GM18520 (cell line): ENCODE data around the gene PNCK.

Experiments used
- ATAC-seq: cut with Tn5 transposase; IDR thresholded peaks from one replicate; pipeline ENCODE4 v1.9.1; 2021; ENCODE audit not compliant: unreplicated experiment

PNCK gene

DNA sequence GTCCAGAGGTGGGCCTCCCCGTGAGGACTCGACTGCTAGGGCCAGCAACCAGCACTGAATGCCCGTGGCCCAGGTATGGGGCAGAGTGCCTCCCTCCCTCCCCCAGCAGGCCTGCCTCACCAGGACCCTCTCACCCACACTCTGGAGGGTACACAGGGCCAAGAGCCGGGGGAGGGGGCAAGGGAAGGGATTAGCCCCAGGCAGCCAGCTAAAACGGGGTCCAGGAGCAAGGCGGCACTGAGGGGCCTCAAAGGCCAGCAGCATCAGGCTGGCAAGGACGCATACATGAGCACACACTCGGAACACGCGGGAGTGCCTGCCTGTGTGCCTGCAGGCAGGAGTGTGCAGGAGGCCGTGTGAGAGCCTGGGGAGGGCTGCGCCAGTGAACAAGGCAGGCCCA, 44.9 kb downstream of the PNCK start:
- ATAC-seq = no peak

DNA sequence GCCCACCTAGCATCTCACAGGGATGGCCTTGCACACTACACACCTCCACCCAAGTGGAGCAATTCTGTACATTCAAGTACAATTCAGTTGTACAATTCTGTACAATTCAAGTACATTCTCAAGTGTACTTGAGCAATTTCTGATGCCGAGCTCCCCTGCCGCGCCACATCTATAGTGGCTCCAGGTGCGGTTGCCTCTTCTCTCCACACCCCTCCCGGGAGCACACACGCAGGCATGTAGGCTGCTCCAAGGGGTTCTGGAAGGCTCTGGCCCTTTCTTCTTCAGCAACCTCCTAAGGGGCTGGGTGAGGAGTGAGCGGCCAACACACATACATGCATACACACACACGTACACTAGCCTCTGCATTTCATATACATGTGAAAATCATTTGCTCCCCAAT, 45.5 kb downstream of the PNCK start:
- no peak for ATAC-seq

DNA sequence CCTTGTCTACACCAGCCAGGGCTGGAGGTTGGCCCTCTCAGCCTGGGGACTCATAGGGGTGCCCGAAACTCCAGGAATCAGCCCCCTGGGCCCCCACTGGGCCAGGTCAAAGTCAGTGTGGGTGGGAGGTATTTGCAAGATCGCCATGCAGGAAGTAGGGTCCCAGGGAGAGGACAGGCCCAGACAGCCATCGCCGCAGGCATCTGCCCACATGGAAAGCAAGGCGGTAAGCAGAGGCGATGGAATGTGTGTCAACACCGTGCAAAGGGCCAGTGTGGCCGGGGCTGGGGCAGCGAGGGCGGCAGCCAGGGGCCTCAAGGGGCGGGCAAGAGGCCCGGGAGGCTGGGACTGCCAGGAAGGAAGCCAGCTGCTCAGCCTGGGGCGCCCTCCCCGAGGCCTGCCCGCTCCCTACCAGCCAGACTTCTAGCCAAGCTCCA, 45.9 kb downstream of the PNCK start:
- ATAC-seq = no peak

DNA sequence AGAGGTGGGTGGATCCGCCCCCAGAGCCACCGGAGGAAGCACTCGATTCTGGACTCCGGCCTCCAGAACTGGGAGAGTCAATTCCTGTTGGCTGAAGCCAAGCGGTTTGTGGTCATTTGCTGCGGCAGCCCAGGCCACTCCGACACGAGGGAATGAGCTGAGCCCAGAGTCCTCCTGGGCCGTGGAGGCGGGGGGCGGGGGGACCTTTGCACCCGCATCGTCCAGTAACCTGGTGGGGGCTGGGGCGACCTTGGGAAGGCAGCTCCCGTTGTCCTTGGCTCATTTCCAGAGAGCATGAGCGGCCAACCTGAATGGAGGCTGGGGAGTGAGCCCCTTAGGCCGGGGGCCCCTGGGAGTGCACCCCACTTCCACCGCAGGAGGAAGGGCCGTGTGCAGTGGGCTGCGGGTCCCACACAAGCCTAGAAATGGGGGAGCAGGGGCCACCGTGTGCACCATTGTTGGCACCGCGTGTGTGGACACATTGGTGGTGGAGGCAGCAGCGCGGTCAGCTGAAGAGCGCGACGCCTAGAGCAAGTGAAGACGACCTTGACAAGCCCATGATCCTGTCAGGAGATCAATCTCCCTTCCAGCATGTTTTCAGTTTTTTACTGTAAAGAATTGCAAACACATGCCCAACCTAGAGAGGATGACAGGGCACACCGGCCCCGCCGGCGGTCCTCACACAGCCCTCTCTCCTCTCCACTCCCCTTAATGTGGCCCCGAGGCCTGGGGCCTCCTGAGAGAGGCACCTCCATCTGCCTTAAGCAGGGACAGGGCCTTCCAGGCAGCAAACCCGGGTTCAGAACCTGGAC, 46.5 kb downstream of the PNCK start:
- no peak for ATAC-seq

DNA sequence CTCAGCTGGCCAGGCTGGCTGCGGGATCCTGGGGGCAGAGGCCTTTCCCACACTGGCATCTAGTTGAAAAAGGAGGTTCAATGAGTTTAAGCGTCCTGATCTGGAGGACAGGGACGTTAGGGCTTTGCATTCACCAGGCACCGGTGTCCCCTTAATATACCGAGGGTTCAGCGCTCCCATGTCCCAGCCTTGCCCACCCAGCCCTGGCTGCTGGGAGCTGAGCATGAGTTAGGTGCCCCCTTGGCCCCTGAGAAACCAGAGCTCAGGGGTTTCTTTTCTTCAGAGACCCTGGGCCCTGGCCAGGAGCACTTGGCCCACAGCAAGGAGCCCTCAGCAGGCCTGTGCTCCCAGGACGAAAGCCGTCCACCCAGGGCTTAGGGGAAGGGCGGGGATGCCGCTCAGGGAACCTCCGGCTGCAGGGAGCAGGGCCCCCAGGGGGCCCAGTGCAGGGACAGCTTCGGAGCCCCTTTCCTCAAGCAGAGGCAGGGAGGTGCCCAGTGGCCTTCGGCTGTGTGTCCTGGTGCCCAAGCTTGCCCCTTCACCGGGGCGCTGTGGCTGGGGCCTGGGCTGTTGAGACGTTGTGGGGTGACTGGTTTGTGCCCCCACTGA, 47.5 kb downstream of the PNCK start:
- no peak for ATAC-seq

DNA sequence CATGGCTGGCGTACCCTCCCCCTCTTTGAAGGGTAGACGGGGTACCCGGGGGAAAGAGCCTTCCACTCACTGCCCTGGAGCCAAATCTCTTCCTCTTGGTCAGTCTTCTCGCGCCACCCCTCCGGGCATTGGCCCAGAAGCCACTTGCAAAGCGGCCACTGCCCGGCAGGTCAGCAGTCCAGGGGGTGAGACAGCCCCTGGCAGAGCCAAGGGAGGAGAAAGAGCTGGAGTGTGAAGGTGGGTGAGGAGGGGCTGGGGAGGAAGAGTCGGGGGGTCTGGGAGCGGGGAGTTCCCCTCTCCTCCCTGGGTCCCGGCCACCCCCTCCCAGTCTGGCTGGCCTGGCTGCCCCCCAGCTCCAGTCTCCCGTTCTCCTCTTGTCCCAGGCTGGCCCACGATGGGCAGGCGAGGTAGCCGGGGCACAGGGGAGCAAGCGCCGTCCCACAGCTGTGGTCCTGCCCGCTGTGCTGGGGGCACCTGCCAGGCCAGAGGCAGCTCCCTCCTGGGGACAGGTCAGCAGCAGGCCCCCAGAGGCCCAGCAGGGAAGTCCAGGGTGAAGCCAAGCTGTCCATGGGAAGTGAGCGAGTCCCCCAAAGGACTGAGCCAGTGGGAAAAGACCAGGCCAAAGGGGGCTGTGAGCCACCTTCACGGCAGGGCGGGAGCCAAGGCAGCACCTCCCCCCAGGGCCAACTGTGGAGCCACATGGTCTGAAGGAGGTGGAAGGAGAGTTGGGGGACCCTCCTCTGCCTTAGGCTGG, 48.2 kb downstream of the PNCK start:
- no peak for ATAC-seq

DNA sequence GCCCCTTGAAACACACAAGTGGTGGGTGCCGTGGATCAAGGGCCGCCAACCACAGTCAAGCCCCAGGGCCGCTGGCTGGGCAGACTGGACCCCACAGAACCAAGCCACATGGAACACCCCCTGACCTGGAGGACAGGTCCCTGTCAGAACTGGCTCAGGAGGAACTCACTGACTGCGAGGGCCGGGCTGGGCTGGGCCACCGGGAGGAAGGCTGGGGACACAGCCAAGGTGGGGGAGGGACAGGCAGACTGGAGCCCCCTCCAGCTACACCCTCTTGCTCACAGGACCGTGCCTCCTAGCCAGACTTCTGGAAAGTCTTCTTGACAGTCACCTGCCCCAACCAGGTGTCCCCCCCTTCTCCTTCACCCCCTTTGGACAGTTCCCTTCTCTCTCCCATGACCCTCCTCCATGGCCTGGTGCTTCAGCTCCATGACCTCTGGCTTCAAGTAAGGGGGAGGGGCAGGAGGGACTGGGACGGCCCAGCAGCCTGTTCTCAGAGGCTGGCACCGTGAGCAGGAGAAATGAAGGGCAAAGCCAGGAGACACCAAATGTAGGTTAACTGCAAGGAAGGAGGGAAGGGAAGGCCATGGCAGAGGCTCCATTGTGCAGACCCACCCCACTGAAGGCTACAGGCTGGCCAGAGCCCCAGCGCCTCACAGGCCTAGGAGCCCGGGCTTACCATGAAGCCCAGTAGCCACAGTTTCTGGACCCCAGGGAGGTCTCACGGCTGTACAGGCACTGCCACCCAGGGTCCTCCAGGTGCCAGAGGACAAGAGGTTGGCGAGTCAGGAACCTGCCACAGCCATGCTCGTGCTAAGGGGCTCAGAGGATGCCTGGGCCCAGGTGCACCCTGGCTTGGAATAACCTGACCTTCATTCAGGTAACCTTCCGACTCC, 49.2 kb downstream of the PNCK start:
- no peak for ATAC-seq

DNA sequence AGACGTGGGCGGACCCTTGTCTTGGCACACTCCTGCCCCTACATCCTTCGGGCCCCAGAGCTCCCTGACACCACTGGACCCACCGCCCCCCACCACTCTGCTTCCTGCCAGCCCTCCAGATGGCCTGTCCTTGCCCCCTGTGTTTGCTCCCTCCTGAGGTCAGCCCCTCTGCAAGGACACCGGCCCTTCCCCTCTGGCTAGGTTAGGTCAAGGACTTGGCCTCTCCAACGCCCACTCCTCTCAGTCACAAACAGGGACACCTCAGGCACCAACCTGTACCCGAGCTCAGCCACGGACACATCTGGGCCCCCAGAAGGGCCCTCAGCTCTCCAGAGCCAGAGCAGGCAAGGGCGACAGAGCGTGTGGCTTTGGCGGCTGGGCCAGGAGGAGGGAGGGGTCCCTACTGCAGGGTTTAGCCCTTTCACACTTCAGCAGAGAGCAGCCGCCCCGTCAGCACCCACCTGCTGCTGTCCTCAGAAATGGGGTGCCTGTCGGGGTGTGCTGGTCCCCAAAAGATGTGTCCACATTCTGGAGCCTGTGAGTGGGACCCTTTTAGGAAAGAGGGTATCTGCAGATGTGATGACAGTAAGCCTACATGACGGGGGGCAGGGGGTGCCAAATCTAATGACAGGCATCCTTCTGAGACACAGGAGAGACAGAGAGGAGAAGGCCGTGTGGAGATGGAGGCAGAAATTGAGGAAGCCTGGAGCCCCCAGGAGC, 50.1 kb downstream of the PNCK start:
- ATAC-seq = no peak

DNA sequence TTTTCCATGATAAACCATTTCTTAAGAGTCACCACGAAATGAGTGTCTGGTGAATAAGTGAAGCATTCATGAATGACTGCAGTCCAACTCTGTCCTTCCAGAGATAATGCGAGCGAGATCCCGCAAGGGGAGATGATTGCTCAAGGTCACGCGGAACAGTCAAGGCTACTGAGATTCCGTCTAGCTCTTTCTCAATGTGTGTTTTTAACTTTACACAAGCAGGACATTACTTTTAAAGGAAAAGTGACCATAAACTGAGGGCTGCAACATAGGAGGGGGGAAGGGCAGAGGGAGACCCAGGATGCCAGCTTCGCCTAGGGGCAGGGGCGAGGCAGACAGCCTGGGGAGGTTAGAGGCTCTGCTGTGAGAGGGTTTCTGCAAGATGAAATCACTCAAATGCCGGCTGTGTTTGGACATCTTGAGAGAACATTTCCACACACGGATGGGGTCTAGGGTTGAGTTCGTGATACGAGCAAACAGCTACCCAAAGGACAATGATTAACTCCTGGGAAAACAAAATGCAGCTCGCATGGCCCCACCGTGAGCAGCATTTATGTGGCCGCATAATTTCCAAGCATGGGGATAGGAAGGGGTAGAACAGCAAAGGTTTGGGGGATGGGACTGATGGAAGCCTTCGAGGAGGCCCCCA, 50.8 kb downstream of the PNCK start:
- no peak for ATAC-seq

DNA sequence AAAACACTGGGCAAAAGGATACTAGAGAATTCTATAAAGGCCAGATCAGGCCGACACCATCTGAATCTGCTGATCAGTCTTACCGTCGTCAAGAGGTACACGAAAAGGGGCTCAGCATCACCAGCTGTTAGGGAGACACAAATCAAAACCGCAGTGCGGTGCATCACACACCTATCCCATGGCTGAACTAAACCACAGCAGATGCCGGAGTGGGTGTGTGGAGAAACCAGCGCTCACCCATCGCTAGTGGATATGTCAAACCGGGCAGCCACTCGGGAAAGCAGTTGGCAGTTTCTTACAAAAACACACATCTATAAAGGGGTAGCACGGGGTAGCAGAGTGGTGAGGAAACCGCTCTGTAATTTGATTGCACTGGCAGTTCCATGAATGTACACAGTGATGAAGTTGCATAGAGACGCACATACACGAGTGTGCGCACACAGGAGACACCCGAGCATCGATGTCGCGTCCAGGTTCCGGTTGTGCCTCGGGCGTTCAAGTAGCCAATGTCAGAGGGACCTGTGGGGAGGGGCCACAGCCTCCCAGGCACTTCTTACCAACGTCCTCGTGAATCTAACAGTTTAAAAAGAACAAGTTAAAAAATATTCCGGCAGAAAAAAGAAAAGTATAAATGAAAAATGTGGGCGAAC, 51.5 kb downstream of the PNCK start:
- ATAC-seq = no peak

DNA sequence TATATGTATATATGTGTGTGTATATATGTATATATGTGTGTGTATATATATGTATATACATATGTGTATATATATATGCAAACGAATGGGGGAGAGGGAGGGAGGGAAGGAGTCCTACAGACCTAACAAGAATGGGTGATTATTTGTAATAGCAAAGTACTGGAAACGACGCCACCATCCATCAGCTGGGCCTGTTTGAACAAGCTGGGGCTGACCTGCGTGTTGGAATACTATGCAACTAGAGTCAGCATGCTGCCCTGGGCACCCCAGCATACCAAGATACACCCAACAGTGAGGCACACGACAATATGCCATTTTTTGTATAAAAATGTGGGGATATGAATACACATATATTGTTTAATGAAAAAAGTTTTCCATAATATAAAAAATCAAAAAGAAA, 53.0 kb downstream of the PNCK start:
- ATAC-seq = no peak
